ENCODE results near the gene AHSG.

AHSG gene

GRCh38 chr3:186589856-186590579 is 22.8 kb upstream of the AHSG start:
- H3K27me3 ChIP-seq (ENCODE audit: insufficient read depth, low read depth, severe bottlenecking) = no peaks in the 10 kb centered on the region
- TF ChIP-seq CTCF (IDR thresholded peaks at IDR 0.05; ENCODE audit: low read depth, low read length) = no peak
- H3K9me3 ChIP-seq (ENCODE audit: severe bottlenecking) = no peaks in the 10 kb centered on the region
- DNase-seq = no peak
- H3K36me3 ChIP-seq = peaks cover 11% of the 10 kb centered on the region
- no peak overlapping the region for H3K27ac ChIP-seq
- H3K4me3 ChIP-seq (ENCODE audit: low read depth, low read length) = no peak overlapping the region

GRCh38 chr3:186590580-186591295 is 22.1 kb upstream of the AHSG start:
- Histone ChIP-seq H3K9me3 (ENCODE audit: severe bottlenecking) (no peaks in the 10 kb centered on the region), H3K4me3 (ENCODE audit: low read depth, low read length) (no peak overlapping the region), H3K27me3 (ENCODE audit: insufficient read depth, low read depth, severe bottlenecking) (no peaks in the 10 kb centered on the region), H3K27ac (no peak overlapping the region), H3K36me3 (peaks cover 4% of the 10 kb centered on the region)
- TF ChIP-seq CTCF (IDR thresholded peaks at IDR 0.05; ENCODE audit: low read depth, low read length) = no peak
- no peak for DNase-seq

GRCh38 chr3:186592682-186593081 is 20.2 kb upstream of the AHSG start:
- H3K4me3 ChIP-seq (ENCODE audit: low read depth, low read length) = no peak overlapping the region
- no peak for TF ChIP-seq CTCF (IDR thresholded peaks at IDR 0.05; ENCODE audit: low read depth, low read length)
- no peaks in the 10 kb centered on the region for H3K27me3 ChIP-seq (ENCODE audit: insufficient read depth, low read depth, severe bottlenecking)
- no peaks in the 10 kb centered on the region for H3K36me3 ChIP-seq
- no peak overlapping the region for H3K27ac ChIP-seq
- H3K9me3 ChIP-seq (ENCODE audit: severe bottlenecking) = no peaks in the 10 kb centered on the region
- no peak for DNase-seq

- no peaks in the 10 kb centered on the region for H3K36me3 ChIP-seq
- no peak overlapping the region for H3K27ac ChIP-seq
- H3K9me3 ChIP-seq (ENCODE audit: severe bottlenecking) = no peaks in the 10 kb centered on the region
- no peaks in the 10 kb centered on the region for H3K27me3 ChIP-seq (ENCODE audit: insufficient read depth, low read depth, severe bottlenecking)
- H3K4me3 ChIP-seq (ENCODE audit: low read depth, low read length) = no peak overlapping the region
- no peak for DNase-seq
- TF ChIP-seq CTCF (IDR thresholded peaks at IDR 0.05; ENCODE audit: low read depth, low read length) = no peak
Measured at GRCh38 chr3:186593862-186594261, 19.0 kb upstream of the AHSG start.

GRCh38 chr3:186594591-186595113 is 18.2 kb upstream of the AHSG start:
- Histone ChIP-seq H3K4me3 (ENCODE audit: low read depth, low read length) (no peak overlapping the region), H3K36me3 (no peaks in the 10 kb centered on the region), H3K27ac (no peak overlapping the region), H3K27me3 (ENCODE audit: insufficient read depth, low read depth, severe bottlenecking) (no peaks in the 10 kb centered on the region), H3K9me3 (ENCODE audit: severe bottlenecking) (no peaks in the 10 kb centered on the region)
- DNase-seq = no peak
- no peak for TF ChIP-seq CTCF (IDR thresholded peaks at IDR 0.05; ENCODE audit: low read depth, low read length)
